Hepatocyte (in vitro differentiated cells): Measurements from ENCODE around the gene SSR2. TPM values are rescaled to one million over a fixed set of nuclear protein-coding genes. Genes with fewer than 3 reads are reported as not detected.

ENCODE experiments used
- DNase-seq: peaks from one replicate; pipeline ENCODE4 v3.0.0-alpha.2; 2016; ENCODE audit warnings: low spot score
- H2AFZ ChIP-seq: fragments of 200-600 bp; sonication (generic); 2 replicates; pipeline ENCODE4 v1.6.0; 2016; ENCODE audit warnings: antibody characterized with exemption, mild to moderate bottlenecking
- H3K27ac ChIP-seq: fragments of 200-600 bp; sonication (generic); 2 replicates; pipeline ENCODE4 v1.5.1; 2016; ENCODE audit warnings: mild to moderate bottlenecking
- H3K27me3 ChIP-seq: fragments of 200-600 bp; sonication (generic); 2 replicates; pipeline ENCODE4 v1.6.1; 2016
- H3K36me3 ChIP-seq: fragments of 200-600 bp; sonication (generic); replicated peaks from 2 replicates; pipeline ENCODE4 v1.5.1; 2016; ENCODE audit warnings: low read depth; ENCODE audit not compliant: insufficient read depth
- H3K4me1 ChIP-seq: fragments of 200-600 bp; sonication (generic); 2 replicates; pipeline ENCODE4 v1.5.1; 2016; ENCODE audit warnings: mild to moderate bottlenecking, moderate library complexity; ENCODE audit not compliant: insufficient read depth
- H3K4me2 ChIP-seq: fragments of 200-600 bp; sonication (generic); 2 replicates; pipeline ENCODE4 v1.6.0; 2016
- H3K4me3 ChIP-seq: fragments of 200-600 bp; sonication (generic); 2 replicates; pipeline ENCODE4 v1.5.1; 2016; ENCODE audit warnings: mild to moderate bottlenecking
- H3K79me2 ChIP-seq: fragments of 200-600 bp; sonication (generic); 2 replicates; pipeline ENCODE4 v1.6.0; 2017; ENCODE audit warnings: mild to moderate bottlenecking
- H3K9me2 ChIP-seq: fragments of 200-600 bp; sonication (generic); replicated peaks from 2 replicates; pipeline ENCODE4 v1.6.0; 2017; ENCODE audit warnings: mild to moderate bottlenecking; ENCODE audit not compliant: insufficient read depth
- H3K9me3 ChIP-seq: fragments of 200-600 bp; sonication (generic); 2 replicates; pipeline ENCODE4 v1.5.1; 2016; ENCODE audit warnings: low read depth, mild to moderate bottlenecking
- H4K20me1 ChIP-seq: fragments of 200-600 bp; sonication (generic); 2 replicates; pipeline ENCODE4 v1.6.0; 2016; ENCODE audit warnings: mild to moderate bottlenecking; ENCODE audit not compliant: insufficient read depth, poor library complexity, severe bottlenecking
- CTCF ChIP-seq: fragments of 200-600 bp; sonication (generic); IDR thresholded peaks from 2 replicates; pipeline ENCODE4 v1.5.1; 2016; ENCODE audit warnings: antibody characterized with exemption, mild to moderate bottlenecking; ENCODE audit not compliant: poor library complexity
- EZH2 ChIP-seq: fragments of 200-600 bp; sonication (generic); IDR thresholded peaks from 2 replicates; pipeline ENCODE4 v1.6.1; 2016; ENCODE audit warnings: antibody characterized with exemption, mild to moderate bottlenecking, borderline replicate concordance
- EZH2phosphoT487 ChIP-seq: fragments of 200-600 bp; sonication (generic); IDR thresholded peaks from one replicate; pipeline ENCODE4 v1.6.1; 2018; ENCODE audit warnings: antibody characterized with exemption, mild to moderate bottlenecking, low read depth, moderate library complexity; ENCODE audit not compliant: unreplicated experiment, severe bottlenecking
- WGBS: methylation state at CpG from one replicate; pipeline ENCODE4 v1.1.6; 2016; ENCODE audit warnings: low lambda C conversion rate; ENCODE audit errors: missing lambda C conversion rate; 5-methylcytosine and 5-hydroxymethylcytosine counted together
- polyA plus RNA-seq: library from polyadenylated mRNA; unstranded; fragments of >200 nt; fragmentation: Nextera tagmentation; extraction: Ambion mirVana; gene quantifications from 2 replicates; pipeline ENCODE4 v1.2.1, GENCODE V29; 2016
- total RNA-seq: library from RNA; depleted of rRNA; stranded (reverse); fragments of >200 nt; gene quantifications from 2 replicates; pipeline ENCODE4 v1.2.3, GENCODE V29; 2014

Gene SSR2
- total and polyA plus RNA-seq, 2 experiments from 2014 or later = 326 to 393 TPM

GRCh38 chr1:156012051-156012817 is 8.5 kb downstream of the SSR2 start:
- no peaks in the 10 kb centered on the region for H3K27me3 ChIP-seq
- peaks cover 7% of the 10 kb centered on the region for H3K36me3 ChIP-seq
- no peak overlapping the region for H3K27ac ChIP-seq
- no peaks in the 10 kb centered on the region for H3K9me3 ChIP-seq
- H3K9me2 ChIP-seq = no peaks in the 10 kb centered on the region
- H2AFZ ChIP-seq = no peak overlapping the region
- no peak overlapping the region for H3K4me2 ChIP-seq
- DNase-seq = no peak
- no peak for TF ChIP-seq EZH2
- TF ChIP-seq CTCF = no peak
- no peak for TF ChIP-seq EZH2phosphoT487
- H4K20me1 ChIP-seq = no peaks in the 10 kb centered on the region
- H3K4me1 ChIP-seq = no peaks in the 10 kb centered on the region
- no peak overlapping the region for H3K4me3 ChIP-seq
- peaks cover 16% of the 10 kb centered on the region for H3K79me2 ChIP-seq
- WGBS = 90% methylated on average over 4 of the region's 4 CpGs

- H4K20me1 ChIP-seq = no peaks in the 10 kb centered on the region
- H3K27me3 ChIP-seq = no peaks in the 10 kb centered on the region
- TF ChIP-seq EZH2phosphoT487 (no peak), EZH2 (no peak), CTCF (no peak)
- H3K4me3 ChIP-seq = no peak overlapping the region
- H3K36me3 ChIP-seq = peaks cover 7% of the 10 kb centered on the region
- H3K9me2 ChIP-seq = no peaks in the 10 kb centered on the region
- no peak overlapping the region for H3K4me2 ChIP-seq
- no peak for DNase-seq
- 58% methylated on average over 3 of the region's 3 CpGs for WGBS
- no peaks in the 10 kb centered on the region for H3K79me2 ChIP-seq
- no peaks in the 10 kb centered on the region for H3K9me3 ChIP-seq
- H3K4me1 ChIP-seq = no peaks in the 10 kb centered on the region
- H3K27ac ChIP-seq = peak overlapping the region; percentile 3
- no peak overlapping the region for H2AFZ ChIP-seq
Measured at GRCh38 chr1:156009404-156009803, 11.3 kb downstream of the SSR2 start.

- Histone ChIP-seq H3K9me2 (no peaks in the 10 kb centered on the region), H3K4me2 (no peak overlapping the region), H2AFZ (no peak overlapping the region), H3K27me3 (no peaks in the 10 kb centered on the region), H3K4me1 (no peaks in the 10 kb centered on the region), H3K4me3 (no peak overlapping the region), H3K9me3 (no peaks in the 10 kb centered on the region), H3K79me2 (no peaks in the 10 kb centered on the region), H4K20me1 (no peaks in the 10 kb centered on the region), H3K36me3 (no peaks in the 10 kb centered on the region), H3K27ac (no peak overlapping the region)
- 65% methylated on average over 7 of the region's 7 CpGs for WGBS
- no peak for DNase-seq
- TF ChIP-seq CTCF (no peak), EZH2 (no peak), EZH2phosphoT487 (no peak)
Measured at GRCh38 chr1:156006666-156007376, 13.9 kb downstream of the SSR2 start.
